ENCODE results near the gene NATD1. TPM values are rescaled to one million over a fixed set of nuclear protein-coding genes. Genes with fewer than 3 reads are reported as not detected.

Gene NATD1
- total and polyA plus RNA-seq, 12 donors, result 1.8 to 18.7 (median 10.3) TPM

DNA sequence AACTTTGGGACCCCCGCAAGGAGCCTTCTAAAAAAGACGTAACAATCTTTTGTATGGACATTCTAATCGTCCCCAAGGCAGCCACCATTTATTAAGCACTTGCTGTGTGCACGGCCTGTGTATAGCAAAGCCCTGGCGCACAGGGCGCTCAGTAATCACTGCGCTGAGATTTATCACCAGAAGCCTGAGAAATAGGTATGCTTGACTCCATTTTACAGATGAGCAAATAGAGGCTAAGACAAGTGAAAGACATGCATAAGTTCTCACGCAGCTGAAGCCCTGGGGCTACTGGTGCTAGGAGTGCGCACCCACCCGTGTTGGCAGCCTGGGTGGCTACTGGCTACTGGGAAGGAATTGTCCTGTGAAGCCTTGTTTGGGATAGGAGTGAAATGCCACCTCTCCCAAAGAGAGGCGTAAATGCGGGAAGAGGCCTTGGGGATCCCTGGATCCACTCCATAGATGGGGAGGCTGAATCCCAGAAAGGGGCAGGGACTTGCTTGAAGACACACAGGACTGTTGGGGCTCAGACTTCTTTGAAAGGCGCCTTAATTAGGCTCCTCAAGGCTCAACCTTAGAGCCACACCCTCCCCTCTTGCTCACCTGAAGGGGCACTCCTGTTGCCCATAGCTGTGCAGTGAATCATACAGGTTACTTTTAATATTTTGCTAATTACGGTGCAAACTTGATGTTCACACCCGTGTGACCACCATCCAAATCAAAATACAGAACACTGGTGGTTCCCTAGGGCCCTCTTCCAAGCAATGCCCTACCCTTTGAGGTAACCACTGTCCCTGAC lies 634 bp upstream of the NATD1 start:
- Histone ChIP-seq H3K4me1 (replicated peaks in 1 of 2) (peaks cover 11 to 14% of the 10 kb centered on the region in 2 donors), H3K4me3 (peak overlapping the region in 2 of 4 donors; percentile 45 to 55), H3K36me3 (replicated peaks in 1 of 2) (no peaks in the 10 kb centered on the region), H3K9me3 (replicated peaks in 1 of 3) (no peaks in the 10 kb centered on the region), H3K27me3 (no peaks in the 10 kb centered on the region), H3K27ac (peak overlapping the region in 3 of 5 donors; percentile 54 to 89 (median 59))
- TF ChIP-seq, protein P1, sequence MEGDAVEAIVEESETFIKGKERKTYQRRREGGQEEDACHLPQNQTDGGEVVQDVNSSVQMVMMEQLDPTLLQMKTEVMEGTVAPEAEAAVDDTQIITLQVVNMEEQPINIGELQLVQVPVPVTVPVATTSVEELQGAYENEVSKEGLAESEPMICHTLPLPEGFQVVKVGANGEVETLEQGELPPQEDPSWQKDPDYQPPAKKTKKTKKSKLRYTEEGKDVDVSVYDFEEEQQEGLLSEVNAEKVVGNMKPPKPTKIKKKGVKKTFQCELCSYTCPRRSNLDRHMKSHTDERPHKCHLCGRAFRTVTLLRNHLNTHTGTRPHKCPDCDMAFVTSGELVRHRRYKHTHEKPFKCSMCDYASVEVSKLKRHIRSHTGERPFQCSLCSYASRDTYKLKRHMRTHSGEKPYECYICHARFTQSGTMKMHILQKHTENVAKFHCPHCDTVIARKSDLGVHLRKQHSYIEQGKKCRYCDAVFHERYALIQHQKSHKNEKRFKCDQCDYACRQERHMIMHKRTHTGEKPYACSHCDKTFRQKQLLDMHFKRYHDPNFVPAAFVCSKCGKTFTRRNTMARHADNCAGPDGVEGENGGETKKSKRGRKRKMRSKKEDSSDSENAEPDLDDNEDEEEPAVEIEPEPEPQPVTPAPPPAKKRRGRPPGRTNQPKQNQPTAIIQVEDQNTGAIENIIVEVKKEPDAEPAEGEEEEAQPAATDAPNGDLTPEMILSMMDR (IDR thresholded peaks at IDR 0.05), result no peak
- TF ChIP-seq POLR2A (IDR thresholded peaks at IDR 0.05), result no peak
- intact Hi-C loops (cut with DNase I), result no loop called here
- whole genome bisulfite sequencing, 4 donors, result 41 to 47% (median 44%) methylated on average over 14 to 15 of the region's 15 CpGs
- DNase-seq, result no peak

DNA sequence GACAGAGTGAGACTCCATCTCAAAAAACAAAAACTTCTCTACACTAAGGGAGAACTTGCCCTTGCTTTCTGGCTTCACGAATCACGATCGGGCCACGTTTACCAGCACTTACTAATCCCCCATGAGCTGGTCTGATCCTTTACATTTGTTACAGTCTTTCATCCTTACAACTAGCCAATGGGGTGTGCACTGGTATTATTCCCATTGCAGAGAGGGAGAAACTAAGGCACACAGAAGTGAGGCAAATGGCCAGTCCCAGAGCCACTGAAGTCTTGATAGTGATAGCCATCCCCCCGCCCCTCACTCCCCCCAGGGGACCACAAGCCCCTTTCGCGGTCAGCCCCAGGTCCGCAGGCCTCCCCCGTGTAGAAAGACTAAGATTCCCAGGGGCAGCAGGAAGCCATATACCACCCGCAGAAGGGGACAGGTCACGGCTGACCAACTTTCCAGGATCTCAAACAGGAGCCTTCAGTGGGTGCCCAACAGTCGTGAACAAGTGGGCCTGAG lies 868 bp downstream of the NATD1 start:
- Histone ChIP-seq H3K9me3 (replicated peaks in 1 of 3) (no peaks in the 10 kb centered on the region), H3K36me3 (replicated peaks in 1 of 2) (no peaks in the 10 kb centered on the region), H3K4me3 (peak overlapping the region in 3 of 4 donors; percentile 40 to 55 (median 50)), H3K4me1 (replicated peaks in 1 of 2) (peaks cover 11 to 14% of the 10 kb centered on the region in 2 donors), H3K27ac (peak overlapping the region in 1 of 5 donors; percentile 59), H3K27me3 (no peaks in the 10 kb centered on the region)
- TF ChIP-seq, protein P1 (IDR thresholded peaks at IDR 0.05), result no peak
- TF ChIP-seq POLR2A (IDR thresholded peaks at IDR 0.05), result no peak
- 6 to 25% (median 13%) methylated on average over 8 to 12 of the region's 12 CpGs for WGBS, 4 donors
- DNase-seq, result no peak
- intact Hi-C loops (cut with DNase I), result no loop called here

DNA sequence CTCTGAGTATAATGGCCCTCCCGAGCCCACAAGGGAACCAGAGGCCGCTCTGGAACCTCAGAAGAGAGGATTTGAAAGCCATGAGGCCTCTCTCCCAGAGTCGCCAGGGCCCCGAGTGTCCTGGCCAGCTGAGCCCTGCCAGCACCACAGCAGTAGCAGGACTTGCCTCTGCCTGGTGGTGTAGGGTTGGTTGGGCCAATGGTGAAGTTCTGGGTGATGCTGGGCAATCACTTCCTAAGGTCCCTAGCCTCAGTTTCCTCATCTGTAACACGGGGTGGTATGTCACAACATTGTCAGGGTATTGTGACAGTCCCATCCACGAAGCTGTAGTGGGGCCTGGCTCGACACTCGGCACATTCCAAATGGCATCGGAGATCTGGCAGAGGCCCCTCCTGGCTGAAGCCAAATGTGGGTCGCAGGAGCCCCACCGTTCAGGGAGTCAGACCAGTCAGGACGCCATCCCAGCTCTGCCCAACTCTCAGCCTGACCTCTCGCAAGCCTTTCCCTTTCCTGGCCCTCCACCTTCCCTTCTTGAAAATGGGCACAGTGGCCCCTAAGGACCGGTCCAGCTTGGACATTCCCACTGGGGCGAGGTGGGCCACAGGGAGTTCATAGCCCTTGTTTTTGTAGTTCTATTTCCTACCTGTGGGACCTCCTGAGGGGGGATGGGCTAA lies 1.7 kb downstream of the NATD1 start:
- intact Hi-C loops (cut with DNase I), result no loop called here
- 85 to 92% (median 87%) methylated on average over 13 to 15 of the region's 15 CpGs for WGBS, 4 donors
- TF ChIP-seq, protein P1 (IDR thresholded peaks at IDR 0.05), result no peak
- TF ChIP-seq POLR2A (IDR thresholded peaks at IDR 0.05), result no peak
- no peak for DNase-seq
- Histone ChIP-seq H3K9me3 (replicated peaks in 1 of 3) (no peaks in the 10 kb centered on the region), H3K4me3 (peak overlapping the region in 2 of 4 donors; percentile 50 to 55), H3K4me1 (replicated peaks in 1 of 2) (peaks cover 11 to 14% of the 10 kb centered on the region in 2 donors), H3K36me3 (replicated peaks in 1 of 2) (no peaks in the 10 kb centered on the region), H3K27ac (no peak overlapping the region), H3K27me3 (no peaks in the 10 kb centered on the region)

DNA sequence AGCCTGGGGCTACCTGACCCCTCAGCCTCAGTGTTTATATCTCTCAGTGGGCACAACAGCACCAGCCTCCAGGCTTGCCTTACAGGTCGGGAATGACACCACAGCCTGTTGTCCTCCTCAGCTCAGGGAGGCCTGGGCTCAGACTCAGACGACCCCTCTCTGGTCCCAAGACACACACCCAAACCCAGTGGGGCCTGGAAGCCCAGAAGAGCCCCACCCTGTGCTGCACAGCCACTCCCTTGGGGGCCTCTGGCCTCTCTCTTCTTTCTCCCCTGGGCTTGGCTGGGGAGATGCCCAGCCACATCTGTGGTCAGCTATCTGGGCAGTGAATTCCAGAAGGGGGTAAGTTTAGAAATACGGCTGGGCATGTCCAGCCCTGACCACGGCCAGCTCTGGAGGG lies 2.4 kb downstream of the NATD1 start:
- TF ChIP-seq, protein P1 (IDR thresholded peaks at IDR 0.05), result no peak
- TF ChIP-seq POLR2A (IDR thresholded peaks at IDR 0.05), result no peak
- intact Hi-C loops (cut with DNase I), result no loop called here
- Histone ChIP-seq H3K27ac (no peak overlapping the region), H3K36me3 (replicated peaks in 1 of 2) (no peaks in the 10 kb centered on the region), H3K4me1 (replicated peaks in 1 of 2) (peaks cover 11 to 14% of the 10 kb centered on the region in 2 donors), H3K4me3 (no peak overlapping the region), H3K9me3 (replicated peaks in 1 of 3) (no peaks in the 10 kb centered on the region), H3K27me3 (no peaks in the 10 kb centered on the region)
- WGBS, 4 donors, result 65 to 81% (median 77%) methylated on average over 2 to 4 of the region's 4 CpGs
- DNase-seq, result no peak
